ENCODE measurements around the gene UBQLN3. TPM values are rescaled to one million over a fixed set of nuclear protein-coding genes. Genes with fewer than 3 reads are reported as not detected.

UBQLN3 gene
- total RNA-seq, 6 donors from 2014 or later, result 0.29 to 2.0 (median 0.72) TPM

- no peaks in the 10 kb centered on the region for H3K4me1 ChIP-seq
- ATAC-seq (ENCODE audit: low FRiP score in 2 of 2) (no peak), DNase-seq (peak in 1 of 2 donors; percentile 17)
- TF ChIP-seq CTCF (IDR thresholded peaks at IDR 0.05) (no peak), POLR2A (IDR thresholded peaks at IDR 0.05) (no peak), POLR2AphosphoS5 (IDR thresholded peaks at IDR 0.05) (no peak), EP300 (IDR thresholded peaks at IDR 0.05) (no peak)
- WGBS, 2 donors, result 69 to 73% methylated on average over 4 to 6 of the region's 6 CpGs
- H3K27ac ChIP-seq, result no peak overlapping the region
- no peaks in the 10 kb centered on the region for H3K27me3 ChIP-seq
- H3K36me3 ChIP-seq, result no peaks in the 10 kb centered on the region
- no peaks in the 10 kb centered on the region for H3K9me3 ChIP-seq
- H3K4me3 ChIP-seq, result no peak overlapping the region
Measured at GRCh38 chr11:5507933-5508305, 1.8 kb downstream of the UBQLN3 start.

GRCh38 chr11:5507177-5507932 is 2.4 kb downstream of the UBQLN3 start:
- TF ChIP-seq EP300 (IDR thresholded peaks at IDR 0.05), result no peak
- TF ChIP-seq POLR2A (IDR thresholded peaks at IDR 0.05), result no peak
- no peak for TF ChIP-seq POLR2AphosphoS5 (IDR thresholded peaks at IDR 0.05)
- TF ChIP-seq CTCF (IDR thresholded peaks at IDR 0.05), result no peak
- WGBS, 2 donors, result 84 to 88% methylated on average over 9 of the region's 9 CpGs
- Histone ChIP-seq H3K27me3 (no peaks in the 10 kb centered on the region), H3K27ac (no peak overlapping the region), H3K4me3 (no peak overlapping the region), H3K9me3 (no peaks in the 10 kb centered on the region), H3K4me1 (no peaks in the 10 kb centered on the region), H3K36me3 (no peaks in the 10 kb centered on the region)
- DNase-seq, result no peak
- ATAC-seq (ENCODE audit: low FRiP score in 2 of 2), result peak in 1 of 2 donors; percentile 42

- H3K4me1 ChIP-seq, result no peaks in the 10 kb centered on the region
- no peak for DNase-seq
- 87 to 94% methylated on average over 9 of the region's 9 CpGs for WGBS, 2 donors
- no peak overlapping the region for H3K27ac ChIP-seq
- no peaks in the 10 kb centered on the region for H3K27me3 ChIP-seq
- TF ChIP-seq EP300 (IDR thresholded peaks at IDR 0.05), result no peak
- TF ChIP-seq CTCF (IDR thresholded peaks at IDR 0.05), result no peak
- TF ChIP-seq POLR2A (IDR thresholded peaks at IDR 0.05), result no peak
- TF ChIP-seq POLR2AphosphoS5 (IDR thresholded peaks at IDR 0.05), result no peak
- no peak for ATAC-seq (ENCODE audit: low FRiP score in 2 of 2)
- H3K4me3 ChIP-seq, result no peak overlapping the region
- H3K36me3 ChIP-seq, result no peaks in the 10 kb centered on the region
- no peaks in the 10 kb centered on the region for H3K9me3 ChIP-seq
Measured at GRCh38 chr11:5505363-5506048, 4.3 kb downstream of the UBQLN3 start.

- Histone ChIP-seq H3K4me3 (no peak overlapping the region), H3K4me1 (no peaks in the 10 kb centered on the region), H3K27ac (no peak overlapping the region), H3K9me3 (no peaks in the 10 kb centered on the region), H3K36me3 (no peaks in the 10 kb centered on the region), H3K27me3 (no peaks in the 10 kb centered on the region)
- WGBS, 2 donors, result 81 to 91% methylated on average over 2 of the region's 2 CpGs
- TF ChIP-seq CTCF (IDR thresholded peaks at IDR 0.05), result no peak
- no peak for DNase-seq
- no peak for ATAC-seq (ENCODE audit: low FRiP score in 2 of 2)
Measured at GRCh38 chr11:5504403-5504921, 5.3 kb downstream of the UBQLN3 start.

Measured in upper lobe of left lung (tissue), 6 donors.